Measurements from ENCODE around the gene DIAPH3.
A peak's percentile ranks its signal among the peaks of the same experiment; 100 is the strongest.

The DIAPH3 gene

DNA sequence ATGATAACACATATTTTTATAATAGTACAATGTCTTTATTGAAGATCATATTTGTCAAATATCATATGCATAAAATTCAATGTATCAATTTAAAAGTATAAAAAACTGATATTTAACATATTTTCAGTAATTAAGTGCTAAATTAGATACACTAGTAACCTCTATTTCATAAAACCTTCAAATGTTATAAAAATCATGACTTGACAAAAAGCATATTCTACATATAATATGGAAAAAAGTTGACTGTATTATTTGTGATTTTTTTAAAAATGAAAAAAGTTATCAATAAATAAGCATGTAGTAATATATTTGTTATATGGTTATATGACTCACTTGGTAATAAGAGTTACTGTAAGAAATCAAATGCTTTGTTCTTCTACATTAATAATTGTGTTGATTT, 356.9 kb downstream of the DIAPH3 start:
- DNase-seq (ENCODE audit: insufficient read length, low spot score) (no peak), FAIRE-seq (no peak)
- TF ChIP-seq, protein P1, sequence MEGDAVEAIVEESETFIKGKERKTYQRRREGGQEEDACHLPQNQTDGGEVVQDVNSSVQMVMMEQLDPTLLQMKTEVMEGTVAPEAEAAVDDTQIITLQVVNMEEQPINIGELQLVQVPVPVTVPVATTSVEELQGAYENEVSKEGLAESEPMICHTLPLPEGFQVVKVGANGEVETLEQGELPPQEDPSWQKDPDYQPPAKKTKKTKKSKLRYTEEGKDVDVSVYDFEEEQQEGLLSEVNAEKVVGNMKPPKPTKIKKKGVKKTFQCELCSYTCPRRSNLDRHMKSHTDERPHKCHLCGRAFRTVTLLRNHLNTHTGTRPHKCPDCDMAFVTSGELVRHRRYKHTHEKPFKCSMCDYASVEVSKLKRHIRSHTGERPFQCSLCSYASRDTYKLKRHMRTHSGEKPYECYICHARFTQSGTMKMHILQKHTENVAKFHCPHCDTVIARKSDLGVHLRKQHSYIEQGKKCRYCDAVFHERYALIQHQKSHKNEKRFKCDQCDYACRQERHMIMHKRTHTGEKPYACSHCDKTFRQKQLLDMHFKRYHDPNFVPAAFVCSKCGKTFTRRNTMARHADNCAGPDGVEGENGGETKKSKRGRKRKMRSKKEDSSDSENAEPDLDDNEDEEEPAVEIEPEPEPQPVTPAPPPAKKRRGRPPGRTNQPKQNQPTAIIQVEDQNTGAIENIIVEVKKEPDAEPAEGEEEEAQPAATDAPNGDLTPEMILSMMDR (IDR thresholded peaks at IDR 0.05; ENCODE audit: insufficient read depth, missing control alignments): no peak

DNA sequence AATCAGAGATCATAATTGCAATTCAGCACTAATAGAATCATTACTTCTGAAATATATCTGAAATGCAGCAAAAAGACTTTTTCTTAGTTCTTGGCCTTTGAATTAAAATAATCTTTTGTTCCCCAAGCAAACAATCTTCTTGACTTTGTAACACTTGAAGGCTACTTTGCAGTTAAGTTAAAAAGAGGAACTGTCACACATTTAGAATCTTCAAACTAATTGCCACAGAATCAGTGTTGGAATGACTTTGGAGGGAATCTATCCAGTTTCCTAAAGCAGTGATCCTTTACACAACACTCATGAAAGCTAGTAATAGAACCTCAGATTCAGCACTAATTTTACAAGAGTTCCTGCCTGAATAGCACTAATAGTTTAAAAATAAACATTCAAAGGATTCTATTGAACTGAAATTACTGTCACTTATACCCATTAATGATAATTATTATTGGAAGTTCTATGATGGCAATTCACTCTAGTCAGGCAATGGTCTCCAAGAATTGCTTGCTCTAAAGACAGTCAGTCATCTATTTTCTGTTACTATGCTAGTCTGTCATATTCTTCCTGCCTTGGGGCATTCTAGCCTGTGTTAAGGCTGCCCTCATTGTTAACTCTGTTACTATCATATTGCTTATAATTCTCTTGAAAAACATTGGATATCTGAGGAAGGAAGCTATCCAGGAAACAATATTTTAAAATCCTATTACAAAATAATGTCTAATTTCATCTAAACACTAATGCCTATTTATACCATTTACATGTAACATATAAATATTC, 362.4 kb downstream of the DIAPH3 start:
- FAIRE-seq: no peak
- DNase-seq (ENCODE audit: insufficient read length, low spot score): no peak

DNA sequence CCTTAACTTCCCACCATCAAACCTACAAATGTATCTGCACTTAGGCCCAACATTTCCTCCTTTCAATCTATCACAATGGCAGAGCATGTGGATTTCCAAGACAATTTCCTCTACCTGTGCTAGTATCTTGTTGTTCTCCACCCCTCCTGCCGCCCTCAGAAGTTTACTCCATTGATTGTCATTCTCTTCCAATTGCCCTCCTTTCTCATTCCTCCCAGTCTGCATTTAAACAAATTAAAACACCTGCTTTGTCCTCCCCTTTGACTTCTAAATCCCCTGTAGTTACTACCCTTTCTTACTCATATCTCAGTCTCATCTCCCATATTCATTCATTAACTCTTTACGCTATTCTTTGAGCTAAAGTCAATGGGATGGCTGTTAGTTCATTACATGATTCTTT, 370.6 kb downstream of the DIAPH3 start:
- DNase-seq (ENCODE audit: insufficient read length, low spot score): no peak
- TF ChIP-seq, protein P1 (IDR thresholded peaks at IDR 0.05; ENCODE audit: insufficient read depth, missing control alignments): no peak
- no peak for FAIRE-seq

More for the DNA sequence above, 362.4 kb downstream of the DIAPH3 start:
- TF ChIP-seq, protein P1 (IDR thresholded peaks at IDR 0.05; ENCODE audit: insufficient read depth, missing control alignments): no peak

DNA sequence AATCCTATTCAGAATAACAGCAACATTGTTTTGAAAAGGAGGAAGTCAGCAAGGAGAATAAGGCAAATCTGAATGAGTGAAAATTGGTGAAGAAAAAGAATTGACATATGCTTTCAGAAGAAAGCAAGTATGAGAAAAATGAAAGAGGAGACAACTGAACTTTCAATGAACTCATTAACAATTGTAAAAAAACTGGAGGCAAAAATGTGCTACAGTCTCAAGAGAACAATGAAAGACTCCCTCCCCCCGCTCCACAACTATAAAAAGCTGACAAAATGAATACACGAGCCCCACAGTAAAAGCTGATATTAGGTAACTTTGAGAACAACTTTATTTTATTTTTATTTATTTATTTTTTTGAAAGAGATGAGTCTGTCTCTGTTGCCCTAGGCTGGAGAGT, 373.1 kb downstream of the DIAPH3 start:
- FAIRE-seq (no peak), DNase-seq (ENCODE audit: insufficient read length, low spot score) (no peak)
- TF ChIP-seq, protein P1 (IDR thresholded peaks at IDR 0.05; ENCODE audit: insufficient read depth, missing control alignments): no peak

DNA sequence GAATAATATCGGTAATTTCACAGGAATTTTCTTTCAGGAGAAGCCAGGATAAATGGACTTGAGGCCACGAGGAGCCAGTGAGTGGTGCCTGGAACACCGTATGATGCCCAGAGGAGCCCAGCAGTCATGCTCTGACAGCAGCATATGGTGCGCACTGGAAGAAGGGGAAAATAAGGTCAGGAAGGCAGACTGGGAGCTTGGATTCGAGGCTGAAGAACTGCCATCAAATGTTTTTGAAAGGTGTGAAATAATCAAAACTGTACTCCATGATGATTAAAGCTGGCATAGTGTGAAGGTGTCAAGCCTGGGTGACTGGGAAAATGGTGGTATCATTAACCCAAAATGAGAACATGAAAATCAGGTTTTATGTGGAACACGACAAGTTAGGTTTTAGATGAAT, 374.2 kb downstream of the DIAPH3 start:
- FAIRE-seq (no peak), DNase-seq (ENCODE audit: insufficient read length, low spot score) (no peak)
- TF ChIP-seq, protein P1 (IDR thresholded peaks at IDR 0.05; ENCODE audit: insufficient read depth, missing control alignments): no peak

DNA sequence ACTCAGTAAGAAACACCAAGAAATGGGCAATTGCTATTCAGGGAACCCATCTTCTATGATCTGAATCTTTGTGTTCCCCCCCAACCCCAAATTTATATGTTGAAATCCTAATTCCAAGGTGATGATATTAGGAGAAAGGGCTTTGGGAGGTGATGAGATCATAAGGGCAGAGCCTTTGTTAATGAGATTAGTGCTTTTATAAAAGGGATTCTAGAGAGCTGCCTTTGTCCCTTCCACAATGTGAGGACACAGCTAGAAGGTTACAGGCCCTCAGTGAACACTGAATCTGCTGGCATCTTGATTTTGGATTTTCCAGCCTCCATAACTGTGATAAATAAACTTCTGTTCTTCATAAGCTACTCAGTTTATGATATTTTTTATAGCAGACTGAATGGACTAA, 376.0 kb downstream of the DIAPH3 start:
- DNase-seq (ENCODE audit: insufficient read length, low spot score) (no peak), FAIRE-seq (peak; percentile 69)
- TF ChIP-seq, protein P1 (IDR thresholded peaks at IDR 0.05; ENCODE audit: insufficient read depth, missing control alignments): no peak

DNA sequence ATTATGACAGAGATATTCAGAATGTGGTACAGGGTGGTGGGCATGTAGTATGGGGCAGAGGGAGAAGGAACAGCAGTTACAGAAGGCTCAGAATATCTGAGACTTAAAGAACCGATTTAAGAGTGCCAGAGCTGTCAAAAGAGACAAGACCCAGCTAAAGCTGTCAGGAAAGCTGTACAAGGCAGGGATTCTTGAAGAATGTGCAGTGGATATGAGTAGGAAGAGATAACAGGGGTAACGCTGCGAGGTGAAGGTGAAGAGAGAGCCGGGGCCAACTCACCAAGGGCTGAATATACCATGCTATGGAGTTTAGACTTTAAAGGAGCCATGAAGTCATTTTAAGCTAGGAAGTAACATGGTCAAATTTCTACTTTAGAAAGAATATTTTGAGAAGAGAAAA, 381.0 kb downstream of the DIAPH3 start:
- no peak for DNase-seq (ENCODE audit: insufficient read length, low spot score)

More for the DNA sequence above, 381.0 kb downstream of the DIAPH3 start:
- no peak for FAIRE-seq
- TF ChIP-seq, protein P1 (IDR thresholded peaks at IDR 0.05; ENCODE audit: insufficient read depth, missing control alignments): no peak
